ENCODE measurements around the gene SLFN14.

GRCh38 chr17:35531160-35531559, 29.5 kb downstream of the SLFN14 start:
- TF ChIP-seq ZFP3 (CRISPR knock-in tag; IDR thresholded peaks at IDR 0.05) (no peak), TCF4 (CRISPR knock-in tag; IDR thresholded peaks at IDR 0.05; ENCODE audit: borderline replicate concordance) (no peak), CREB5 (CRISPR knock-in tag; IDR thresholded peaks at IDR 0.05; ENCODE audit: low read depth) (no peak), CSDC2 (CRISPR knock-in tag; IDR thresholded peaks at IDR 0.05) (no peak)
